PC-3 (cell line): ENCODE measurements around the gene ARHGAP26. TPM values are rescaled to one million over a fixed set of nuclear protein-coding genes. Genes with fewer than 3 reads are reported as not detected.

ENCODE experiments used
- ATAC-seq: fragments of 200-7000 bp; cut with Tn5 transposase; 2 replicates; pipeline ENCODE4 v1.9.1; 2020; ENCODE audit warnings: mild to moderate bottlenecking, moderate library complexity
- BruUV-seq: library from RNA; stranded (reverse); fragments of 400-500 nt; replicated peaks from 2 replicates; lab custom pipeline; 2021; lab: Mats Ljungman, UMichigan
- CTCF ChIA-PET: fragments of 300-600 bp; sonication (Branson Sonifier 250); formaldehyde crosslinking; loops from one replicate; lab custom pipeline; 2022; ENCODE audit warnings: antibody characterized with exemption; lab: Charles Lee
- POLR2A ChIA-PET: fragments of 300-600 bp; sonication (Branson Sonifier 250); formaldehyde crosslinking; loops from one replicate; lab custom pipeline; 2022; ENCODE audit warnings: antibody characterized with exemption; ENCODE audit not compliant: unreplicated experiment; lab: Charles Lee
- DNase-seq: peaks from one replicate; pipeline ENCODE4 v3.0.0-alpha.2; 2015
- H2AFZ ChIP-seq: fragments of 300-600 bp; sonication (generic); 2 replicates; pipeline ENCODE4 v1.6.0; 2016; ENCODE audit warnings: antibody characterized with exemption, low read length
- H3F3A ChIP-seq: fragments of 300-600 bp; sonication (generic); one replicate; pipeline ENCODE4 v1.6.0; 2017; ENCODE audit warnings: antibody characterized with exemption, low read length, control low read depth, mild to moderate bottlenecking; ENCODE audit not compliant: unreplicated experiment
- H3K27ac ChIP-seq: fragments of 300-600 bp; sonication (generic); 2 replicates; pipeline ENCODE4 v1.5.1; 2016; ENCODE audit warnings: mild to moderate bottlenecking, low read length
- H3K27me3 ChIP-seq: fragments of 300-600 bp; sonication (generic); 2 replicates; pipeline ENCODE4 v1.6.1; 2016; ENCODE audit warnings: low read length, mixed read lengths
- H3K36me3 ChIP-seq: fragments of 300-600 bp; sonication (generic); 2 replicates; pipeline ENCODE4 v1.6.1; 2016; ENCODE audit warnings: low read depth, mixed run types, low read length, mixed read lengths
- H3K4me1 ChIP-seq: fragments of 300-600 bp; sonication (generic); 2 replicates; pipeline ENCODE4 v1.5.1; 2016; ENCODE audit warnings: low read length; ENCODE audit not compliant: insufficient read depth
- H3K4me2 ChIP-seq: fragments of 300-600 bp; sonication (generic); 2 replicates; pipeline ENCODE4 v1.6.0; 2016; ENCODE audit warnings: low read length
- H3K4me3 ChIP-seq: fragments of 300-600 bp; sonication (generic); 2 replicates; pipeline ENCODE4 v1.5.1; 2016; ENCODE audit warnings: mild to moderate bottlenecking, low read length, mixed read lengths
- H3K79me2 ChIP-seq: fragments of 300-600 bp; sonication (generic); 2 replicates; pipeline ENCODE4 v1.6.1; 2017; ENCODE audit warnings: low read length, mixed read lengths
- H3K9ac ChIP-seq: fragments of 300-600 bp; sonication (generic); 2 replicates; pipeline ENCODE4 v1.6.0; 2016; ENCODE audit warnings: mild to moderate bottlenecking, low read length
- H3K9me2 ChIP-seq: fragments of 300-600 bp; sonication (generic); replicated peaks from 2 replicates; pipeline ENCODE4 v1.6.1; 2016; ENCODE audit warnings: mixed run types, low read length, mixed read lengths
- H3K9me3 ChIP-seq: fragments of 300-600 bp; sonication (generic); 2 replicates; pipeline ENCODE4 v1.6.1; 2016; ENCODE audit warnings: low read length, mixed read lengths
- H4K20me1 ChIP-seq: fragments of 300-600 bp; sonication (generic); 2 replicates; pipeline ENCODE4 v1.6.1; 2016; ENCODE audit warnings: low read length, mixed read lengths
- CTCF ChIP-seq: fragments of 300-600 bp; sonication (generic); conservative IDR thresholded peaks from 2 replicates; pipeline ENCODE4 v1.5.1; 2017; ENCODE audit warnings: antibody characterized with exemption, low read depth, mild to moderate bottlenecking, low read length
- EZH2 ChIP-seq: fragments of 300-600 bp; sonication (generic); IDR thresholded peaks from one replicate; pipeline ENCODE4 v1.6.1; 2017; ENCODE audit warnings: antibody characterized with exemption, mild to moderate bottlenecking, low read length; ENCODE audit not compliant: unreplicated experiment
- EZH2phosphoT487 ChIP-seq: fragments of 300-600 bp; sonication (generic); IDR thresholded peaks from 2 replicates; pipeline ENCODE4 v1.6.1; 2018; ENCODE audit warnings: mild to moderate bottlenecking, antibody characterized with exemption, low read length, borderline replicate concordance
- intact Hi-C: fragments of 100-400 bp; cut with micrococcal nuclease; formaldehyde crosslinking; loops from 2 replicates; pipeline ENCODE4 v1.9.0; 2023
- total RNA-seq: library from RNA; depleted of rRNA; stranded (reverse); fragments of >200 nt; gene quantifications from 2 replicates; pipeline ENCODE4 v1.2.3, GENCODE V29; 2014

ARHGAP26 gene
- total RNA-seq, 1 experiment from 2014 or later, result 11.7 TPM

GRCh38 chr5:142981886-142982820, 212.0 kb downstream of the ARHGAP26 start:
- Histone ChIP-seq H2AFZ (no peak overlapping the region), H3F3A (no peaks in the 10 kb centered on the region), H3K4me2 (peak overlapping the region; percentile 68), H3K4me1 (peaks cover 56% of the 10 kb centered on the region), H3K9me2 (no peaks in the 10 kb centered on the region), H3K9ac (peak overlapping the region; percentile 39), H3K27me3 (no peaks in the 10 kb centered on the region), H3K36me3 (no peaks in the 10 kb centered on the region), H3K4me3 (peak overlapping the region; percentile 13; the same call in 1 of the 2 replicates), H3K9me3 (no peaks in the 10 kb centered on the region), H3K27ac (peak overlapping the region; percentile 89), H4K20me1 (no peaks in the 10 kb centered on the region), H3K79me2 (no peaks in the 10 kb centered on the region)
- CTCF ChIA-PET, result no interaction called here
- POLR2A ChIA-PET, result no interaction called here
- TF ChIP-seq CTCF (no peak), EZH2phosphoT487 (no peak), EZH2 (no peak)
- intact Hi-C loops, result no loop called here
- no TSS peak for BruUV-seq
- ATAC-seq (peak; percentile 62), DNase-seq (peak; percentile 81)

GRCh38 chr5:142982821-142983200, 212.6 kb downstream of the ARHGAP26 start:
- 0 out of 2 replicates have a peak, but pooled peaks have one; percentile 34 for TF ChIP-seq CTCF
- no peak for TF ChIP-seq EZH2phosphoT487
- no peaks in the 10 kb centered on the region for H3K9me3 ChIP-seq

GRCh38 chr5:142984011-142984410, 213.8 kb downstream of the ARHGAP26 start:
- H3K4me3 ChIP-seq, result no peak overlapping the region
- H3K4me2 ChIP-seq, result no peak overlapping the region
- ChIA-PET CTCF (no interaction called here), POLR2A (no interaction called here)
- no TSS peak for BruUV-seq
- intact Hi-C loops, result no loop called here
- no peaks in the 10 kb centered on the region for H3K9me3 ChIP-seq
- no peak overlapping the region for H3K27ac ChIP-seq
- DNase-seq, result no peak
- no peaks in the 10 kb centered on the region for H3K9me2 ChIP-seq
- no peak for ATAC-seq
- no peaks in the 10 kb centered on the region for H3K27me3 ChIP-seq
- H3K79me2 ChIP-seq, result no peaks in the 10 kb centered on the region
- H4K20me1 ChIP-seq, result no peaks in the 10 kb centered on the region
- no peaks in the 10 kb centered on the region for H3F3A ChIP-seq
- TF ChIP-seq EZH2 (no peak), EZH2phosphoT487 (no peak), CTCF (no peak)
- no peak overlapping the region for H2AFZ ChIP-seq
- peaks cover 39% of the 10 kb centered on the region for H3K4me1 ChIP-seq
- no peak overlapping the region for H3K9ac ChIP-seq
- no peaks in the 10 kb centered on the region for H3K36me3 ChIP-seq

More at GRCh38 chr5:142982821-142983200, 212.6 kb downstream of the ARHGAP26 start:
- Histone ChIP-seq H3K79me2 (no peaks in the 10 kb centered on the region), H4K20me1 (no peaks in the 10 kb centered on the region), H2AFZ (no peak overlapping the region), H3K4me3 (no peak overlapping the region), H3F3A (no peaks in the 10 kb centered on the region), H3K9me2 (no peaks in the 10 kb centered on the region), H3K9ac (no peak overlapping the region), H3K4me1 (peaks cover 50% of the 10 kb centered on the region), H3K4me2 (peak overlapping the region; percentile 68), H3K36me3 (no peaks in the 10 kb centered on the region), H3K27me3 (no peaks in the 10 kb centered on the region), H3K27ac (peak overlapping the region; percentile 89)
- DNase-seq, result no peak
- ChIA-PET POLR2A (no interaction called here), CTCF (no interaction called here)
- no TSS peak for BruUV-seq
- intact Hi-C loops, result no loop called here
- no peak for ATAC-seq
